ENCODE measurements around the gene TMEM86B.

TMEM86B gene

DNA sequence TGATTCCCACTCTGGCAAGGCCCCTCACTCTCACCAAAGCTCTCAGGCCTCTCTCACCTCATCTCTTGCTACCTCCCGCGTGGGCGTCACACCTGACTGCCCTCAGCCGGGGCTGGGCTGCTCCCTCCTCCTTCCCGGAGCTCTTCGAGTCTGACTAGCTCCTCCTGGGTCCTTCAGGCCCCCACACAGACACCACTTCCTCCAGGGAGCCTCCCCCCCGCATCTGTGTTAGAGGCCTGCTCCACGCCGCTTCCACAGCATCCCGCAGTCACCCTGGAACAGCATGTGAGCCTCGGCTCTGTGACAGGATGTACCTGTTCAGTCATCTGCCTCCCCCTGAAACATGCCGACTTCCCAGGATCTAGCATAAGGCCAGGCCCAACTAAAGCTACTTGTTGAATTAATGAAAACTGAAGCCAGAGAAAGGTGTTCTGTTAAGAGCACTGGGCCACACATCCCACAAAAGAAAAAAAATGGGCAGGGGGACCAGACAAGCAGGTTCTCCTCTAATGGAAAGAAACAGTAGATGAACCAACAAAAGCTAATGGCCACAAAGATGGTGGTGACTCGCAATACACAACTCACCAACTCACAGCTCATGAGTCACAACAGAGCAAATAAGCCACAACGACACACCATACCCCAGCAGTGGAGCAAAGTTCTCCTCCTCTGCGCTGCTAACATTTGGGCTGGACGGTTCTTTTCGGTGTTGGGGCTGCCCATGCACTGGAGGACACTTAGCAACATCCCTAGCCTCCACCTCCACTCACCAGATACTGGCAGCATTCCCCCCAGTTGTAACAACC is 27.3 kb upstream of the TMEM86B start:
- Histone ChIP-seq H3K9me3 (ENCODE audit: severe bottlenecking) (no peaks in the 10 kb centered on the region), H3K27me3 (ENCODE audit: insufficient read depth, low read depth, severe bottlenecking) (no peaks in the 10 kb centered on the region), H3K4me3 (ENCODE audit: low read depth, low read length) (no peak overlapping the region), H3K36me3 (peaks cover 46% of the 10 kb centered on the region), H3K27ac (no peak overlapping the region)
- no peak for DNase-seq
- TF ChIP-seq CTCF (IDR thresholded peaks at IDR 0.05; ENCODE audit: low read depth, low read length): no peak

DNA sequence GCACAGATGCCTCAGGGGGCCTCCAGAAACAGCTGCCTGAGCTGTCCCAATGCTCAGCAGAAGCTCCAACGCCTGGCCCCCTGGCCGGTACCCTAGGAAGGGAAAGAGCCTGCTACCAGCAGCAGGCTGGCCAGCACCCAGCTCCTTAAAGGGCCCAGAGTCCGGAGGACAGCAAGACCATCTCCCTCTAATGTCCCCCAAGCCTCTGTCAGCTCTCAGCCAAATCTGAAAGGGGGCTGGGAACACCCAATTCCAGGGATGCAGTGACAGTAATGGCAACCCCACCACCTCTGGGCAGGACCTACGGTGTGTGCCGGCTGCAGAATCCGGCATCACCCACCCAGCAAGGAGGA is 26.0 kb upstream of the TMEM86B start:
- no peak for DNase-seq
- no peak for TF ChIP-seq CTCF (IDR thresholded peaks at IDR 0.05; ENCODE audit: low read depth, low read length)
- Histone ChIP-seq H3K9me3 (ENCODE audit: severe bottlenecking) (no peaks in the 10 kb centered on the region), H3K27me3 (ENCODE audit: insufficient read depth, low read depth, severe bottlenecking) (no peaks in the 10 kb centered on the region), H3K4me3 (ENCODE audit: low read depth, low read length) (no peak overlapping the region), H3K36me3 (peaks cover 52% of the 10 kb centered on the region), H3K27ac (no peak overlapping the region)

DNA sequence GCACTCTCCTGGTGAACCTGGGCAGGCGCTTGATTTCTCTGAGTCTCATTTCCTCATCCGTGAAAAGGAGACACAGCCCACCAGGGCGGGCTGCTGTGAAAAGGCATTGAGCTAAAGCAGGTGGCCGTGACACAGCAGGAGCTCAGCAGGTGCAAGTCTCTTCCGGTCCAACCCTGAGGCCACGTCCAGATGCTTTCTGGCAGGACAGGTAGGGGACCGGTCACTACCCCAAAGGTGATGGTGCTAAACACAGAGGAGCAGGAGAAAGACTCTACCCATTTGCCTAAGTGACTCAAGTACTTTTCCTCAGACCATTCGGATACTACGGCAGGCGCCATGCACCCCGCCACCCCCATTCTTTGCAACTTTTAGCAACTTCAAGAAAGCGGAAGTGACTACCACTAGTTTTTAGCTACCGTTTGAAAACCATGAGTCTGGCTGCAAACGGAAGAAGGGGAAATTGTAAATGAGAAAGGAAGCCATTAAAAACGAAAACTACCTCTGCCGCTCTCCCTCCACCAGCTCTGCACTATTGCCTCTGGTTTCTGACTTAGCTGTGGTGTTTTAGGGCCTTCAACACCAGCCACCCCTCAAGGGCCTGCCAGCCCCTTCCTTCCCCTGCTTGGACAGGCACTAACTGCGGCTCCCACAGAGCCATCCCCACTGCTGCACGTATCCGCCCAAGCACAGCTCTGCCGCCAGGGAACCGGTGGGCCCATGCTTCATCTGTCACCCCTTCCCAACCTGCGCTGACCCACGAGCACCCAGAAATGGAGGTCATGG is 25.5 kb upstream of the TMEM86B start:
- H3K4me3 ChIP-seq (ENCODE audit: low read depth, low read length): no peak overlapping the region
- H3K36me3 ChIP-seq: peaks cover 52% of the 10 kb centered on the region
- no peaks in the 10 kb centered on the region for H3K27me3 ChIP-seq (ENCODE audit: insufficient read depth, low read depth, severe bottlenecking)
- no peak overlapping the region for H3K27ac ChIP-seq
- no peak for TF ChIP-seq CTCF (IDR thresholded peaks at IDR 0.05; ENCODE audit: low read depth, low read length)
- H3K9me3 ChIP-seq (ENCODE audit: severe bottlenecking): no peaks in the 10 kb centered on the region
- no peak for DNase-seq

GRCh38 chr19:55252760-55253663 is 24.4 kb upstream of the TMEM86B start:
- no peak for DNase-seq
- Histone ChIP-seq H3K4me3 (ENCODE audit: low read depth, low read length) (no peak overlapping the region), H3K9me3 (ENCODE audit: severe bottlenecking) (no peaks in the 10 kb centered on the region), H3K27ac (no peak overlapping the region), H3K27me3 (ENCODE audit: insufficient read depth, low read depth, severe bottlenecking) (no peaks in the 10 kb centered on the region), H3K36me3 (peaks cover 58% of the 10 kb centered on the region)
- no peak for TF ChIP-seq CTCF (IDR thresholded peaks at IDR 0.05; ENCODE audit: low read depth, low read length)

DNA sequence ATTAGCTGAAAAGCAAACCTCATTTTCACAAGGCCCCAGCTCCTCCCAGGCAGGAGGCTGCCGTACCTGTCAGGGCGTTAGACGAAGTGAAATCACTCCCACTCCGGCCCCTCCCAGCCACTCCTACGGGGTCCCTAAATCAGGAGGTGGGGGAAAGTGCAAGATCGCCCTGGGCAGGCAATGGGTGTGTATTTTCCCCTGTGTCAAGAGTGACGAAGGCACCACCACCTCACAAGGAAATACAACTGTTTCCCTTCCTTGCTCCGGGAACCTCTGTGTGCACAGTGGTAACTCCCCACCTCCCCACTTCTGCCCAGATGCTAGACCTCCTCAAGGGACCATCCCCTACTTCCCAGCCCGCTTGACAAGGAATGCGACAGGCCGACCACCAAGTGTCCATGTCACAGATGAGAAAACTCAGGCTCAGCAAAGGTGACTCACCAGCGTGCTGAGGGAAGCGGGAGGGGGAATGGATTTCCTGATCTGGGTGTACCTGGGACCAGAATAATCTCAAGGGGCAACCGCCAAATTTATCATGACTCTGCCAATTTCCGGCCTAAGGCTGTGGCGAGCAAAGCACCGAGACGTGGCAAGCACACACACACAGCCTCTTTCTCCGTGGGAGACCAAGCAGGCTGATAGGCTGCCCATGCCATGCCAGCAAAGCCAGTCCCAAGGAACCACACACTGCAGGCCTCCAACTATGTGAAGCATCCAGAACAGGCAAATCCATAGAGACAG is 22.9 kb upstream of the TMEM86B start:
- Histone ChIP-seq H3K36me3 (peaks cover 53% of the 10 kb centered on the region), H3K4me3 (ENCODE audit: low read depth, low read length) (no peak overlapping the region), H3K27me3 (ENCODE audit: insufficient read depth, low read depth, severe bottlenecking) (no peaks in the 10 kb centered on the region), H3K9me3 (ENCODE audit: severe bottlenecking) (no peaks in the 10 kb centered on the region), H3K27ac (no peak overlapping the region)
- no peak for TF ChIP-seq CTCF (IDR thresholded peaks at IDR 0.05; ENCODE audit: low read depth, low read length)
- DNase-seq: no peak

Measured in WERI-Rb-1 (cell line).